Common myeloid progenitor, CD34-positive (primary cell): Measurements from ENCODE around the gene PDZD7.

Experiments
- CTCF ChIA-PET: fragments of 350-600 bp; sonication (Branson Sonifier 250); formaldehyde crosslinking; loops from one replicate; lab custom pipeline; 2021; ENCODE audit warnings: antibody characterized with exemption; lab: Charles Lee
- POLR2A ChIA-PET: fragments of 350-600 bp; sonication (Branson Sonifier 250); formaldehyde crosslinking; loops from one replicate; lab custom pipeline; 2021; ENCODE audit warnings: antibody characterized with exemption; lab: Charles Lee
- DNase-seq, 3 donors: peaks; one replicate each; pipeline versions ENCODE4 v3.0.0 to v3.0.0-alpha.2; 2013
- H3K27ac ChIP-seq, 2 experiments: 1 replicate in 1 of 2; 2 replicates in 1 of 2; pipeline ENCODE4 v1.7.0; 2013; ENCODE audit warnings: inconsistent platforms in 2 of 2, low read length in 2 of 2, mild to moderate bottlenecking in 2 of 2, low read depth in 1 of 2, moderate library complexity in 1 of 2; ENCODE audit not compliant: severe bottlenecking in 2 of 2, insufficient read depth in 1 of 2, poor library complexity in 1 of 2
- H3K27me3 ChIP-seq, 5 experiments: replicated peaks in 2 of 5; 1 replicate in 3 of 5; 2 replicates in 2 of 5; pipeline versions ENCODE4 v1.6.1 to v1.7.0; 2013; ENCODE audit warnings: low read length in 4 of 5, mild to moderate bottlenecking in 2 of 5, moderate library complexity in 2 of 5, inconsistent platforms in 1 of 5; ENCODE audit not compliant: insufficient read depth in 5 of 5, control insufficient read depth in 4 of 5
- H3K36me3 ChIP-seq, 4 experiments: 1 replicate in 2 of 4; 2 replicates in 2 of 4; pipeline versions ENCODE4 v1.6.1 to v1.7.0; 2013; ENCODE audit warnings: low read length in 3 of 4, control low read depth in 1 of 4, mild to moderate bottlenecking in 1 of 4; ENCODE audit not compliant: control insufficient read depth in 4 of 4, insufficient read depth in 4 of 4
- H3K4me1 ChIP-seq, 4 experiments: 1 replicate in 3 of 4; 2 replicates in 1 of 4; pipeline versions ENCODE4 v1.6.1 to v1.7.1; 2013; ENCODE audit warnings: low read length in 3 of 4, mild to moderate bottlenecking in 3 of 4, control low read depth in 1 of 4, inconsistent platforms in 1 of 4, moderate library complexity in 1 of 4; ENCODE audit not compliant: control insufficient read depth in 4 of 4, insufficient read depth in 4 of 4; ENCODE audit errors: control extremely low read depth in 1 of 4
- H3K4me3 ChIP-seq, 7 experiments: 1 replicate in 4 of 7; 2 replicates in 3 of 7; pipeline versions ENCODE4 v1.5.1 to v1.7.0; 2013; ENCODE audit warnings: mild to moderate bottlenecking in 7 of 7, low read length in 6 of 7, moderate library complexity in 6 of 7, inconsistent platforms in 2 of 7, low read depth in 2 of 7, control low read depth in 1 of 7; ENCODE audit not compliant: insufficient read depth in 4 of 7, control insufficient read depth in 1 of 7; ENCODE audit errors: extremely low read depth in 1 of 7
- H3K9me3 ChIP-seq, 5 experiments: 1 replicate in 4 of 5; 2 replicates in 1 of 5; pipeline versions ENCODE4 v1.6.1 to v1.7.1; 2013; ENCODE audit warnings: low read length in 4 of 5, mild to moderate bottlenecking in 2 of 5, inconsistent platforms in 1 of 5, low read depth in 1 of 5, moderate library complexity in 1 of 5; ENCODE audit not compliant: control insufficient read depth in 4 of 5, insufficient read depth in 2 of 5; ENCODE audit errors: control extremely low read depth in 1 of 5
- WGBS: methylation state at CpG from one replicate; pipeline ENCODE4 v1.1.5; 2013; ENCODE audit not compliant: insufficient coverage; 5-methylcytosine and 5-hydroxymethylcytosine counted together

The PDZD7 gene

GRCh38 chr10:101031796-101032636 lies 1.1 kb upstream of the PDZD7 start:
- H3K4me1 ChIP-seq = peaks cover 2 to 45% (median 36%) of the 10 kb centered on the region in 4 experiments

GRCh38 chr10:101030496-101031127 lies 317 bp downstream of the PDZD7 start:
- no peak for DNase-seq
- WGBS = 3% methylated on average over 15 of the region's 25 CpGs
- Histone ChIP-seq H3K9me3 (no peaks in the 10 kb centered on the region), H3K36me3 (peaks cover 0 to 11% (median 4%) of the 10 kb centered on the region in 4 experiments), H3K27me3 (peaks cover 0 to 16% (median 9%) of the 10 kb centered on the region in 5 experiments), H3K4me1 (peaks cover 2 to 45% (median 37%) of the 10 kb centered on the region in 4 experiments), H3K27ac (no peak overlapping the region), H3K4me3 (peak overlapping the region; percentile 45 to 92 (median 80))
- ChIA-PET POLR2A (interaction anchor here (1.0 to 2.4 kb wide), 3 partner anchors 13 to 33 kb away, joined by 4 to 7 read pairs (median 7); partner anchors contain the start of gene KAZALD1), CTCF (interaction anchor here (0.5 to 45.1 kb wide), 5 partner anchors 14 to 108 kb away, joined by 4 to 1574 read pairs (median 7); partner anchors contain the start of genes KAZALD1, MRPL43 and TWNK)

More at GRCh38 chr10:101031796-101032636, 1.1 kb upstream of the PDZD7 start:
- Histone ChIP-seq H3K9me3 (no peaks in the 10 kb centered on the region), H3K4me3 (peak overlapping the region; percentile 45 to 92 (median 80)), H3K36me3 (peaks cover 5 to 25% (median 15%) of the 10 kb centered on the region in 4 experiments), H3K27me3 (peaks cover 0 to 16% (median 9%) of the 10 kb centered on the region in 5 experiments), H3K27ac (peak overlapping the region; percentile 84 to 93)
- under 1% methylated on average over 33 of the region's 47 CpGs for WGBS
- CTCF ChIA-PET = interaction anchor here (0.7 to 45.1 kb wide), 4 partner anchors 15 to 38 kb away, joined by 3 to 1574 read pairs (median 85); partner anchors contain the start of gene KAZALD1
- POLR2A ChIA-PET = interaction anchor here (0.7 to 2.4 kb wide), 7 partner anchors 9 to 34 kb away, joined by 3 to 7 read pairs (median 5); partner anchors contain the start of gene KAZALD1
- peak; percentile 82 to 89 (median 82) for DNase-seq

- H3K27me3 ChIP-seq = peaks cover 0 to 16% (median 9%) of the 10 kb centered on the region in 5 experiments
- CTCF ChIA-PET = interaction anchor here (1.4 to 45.1 kb wide), 5 partner anchors 13 to 43 kb away, joined by 3 to 1574 read pairs (median 7); partner anchors contain the start of genes KAZALD1, MRPL43 and TWNK
These were observed 1.2 kb downstream of the PDZD7 start for GRCh38 chr10:101029520-101030295.

GRCh38 chr10:101028446-101029337 lies 2.2 kb downstream of the PDZD7 start:
- ChIA-PET POLR2A (interaction anchor here (0.6 kb wide), 1 partner anchor 31 kb away, joined by 3 read pairs; no protein-coding TSS in a partner anchor), CTCF (interaction anchor here (1.4 to 45.1 kb wide), 4 partner anchors 12 to 42 kb away, joined by 3 to 1574 read pairs (median 86); partner anchors contain the start of genes KAZALD1, MRPL43 and TWNK)
- peaks cover 0 to 16% (median 9%) of the 10 kb centered on the region in 5 experiments for H3K27me3 ChIP-seq
- no peaks in the 10 kb centered on the region for H3K36me3 ChIP-seq
- no peaks in the 10 kb centered on the region for H3K9me3 ChIP-seq
- H3K27ac ChIP-seq = no peak overlapping the region
- peaks cover 2 to 40% (median 37%) of the 10 kb centered on the region in 4 experiments for H3K4me1 ChIP-seq
- H3K4me3 ChIP-seq = no peak overlapping the region
- 78% methylated on average over 3 of the region's 7 CpGs for WGBS
- no peak for DNase-seq

More at GRCh38 chr10:101029520-101030295, 1.2 kb downstream of the PDZD7 start:
- 61% methylated on average over 22 of the region's 27 CpGs for WGBS
- POLR2A ChIA-PET = no interaction called here
- Histone ChIP-seq H3K4me3 (no peak overlapping the region), H3K27ac (no peak overlapping the region), H3K36me3 (peaks cover 0 to 2% (median 0%) of the 10 kb centered on the region in 4 experiments), H3K9me3 (no peaks in the 10 kb centered on the region), H3K4me1 (peaks cover 2 to 45% (median 37%) of the 10 kb centered on the region in 4 experiments)
- DNase-seq = no peak

GRCh38 chr10:101027106-101027720 lies 3.7 kb downstream of the PDZD7 start:
- DNase-seq = no peak
- Histone ChIP-seq H3K27me3 (peaks cover 0 to 16% (median 9%) of the 10 kb centered on the region in 5 experiments), H3K4me1 (peaks cover 0 to 28% (median 24%) of the 10 kb centered on the region in 4 experiments), H3K27ac (no peak overlapping the region), H3K4me3 (no peak overlapping the region), H3K9me3 (no peaks in the 10 kb centered on the region), H3K36me3 (no peaks in the 10 kb centered on the region)
- POLR2A ChIA-PET = no interaction called here
- CTCF ChIA-PET = interaction anchor here (1.7 to 45.1 kb wide), 3 partner anchors 10 to 43 kb away, joined by 7 to 1574 read pairs (median 166); partner anchors contain the start of gene KAZALD1
- WGBS = 91% methylated on average over 9 of the region's 10 CpGs
